Measurements from ENCODE around the gene RACK1.
A peak's percentile ranks its signal among the peaks of the same experiment; 100 is the strongest.

Gene RACK1

DNA sequence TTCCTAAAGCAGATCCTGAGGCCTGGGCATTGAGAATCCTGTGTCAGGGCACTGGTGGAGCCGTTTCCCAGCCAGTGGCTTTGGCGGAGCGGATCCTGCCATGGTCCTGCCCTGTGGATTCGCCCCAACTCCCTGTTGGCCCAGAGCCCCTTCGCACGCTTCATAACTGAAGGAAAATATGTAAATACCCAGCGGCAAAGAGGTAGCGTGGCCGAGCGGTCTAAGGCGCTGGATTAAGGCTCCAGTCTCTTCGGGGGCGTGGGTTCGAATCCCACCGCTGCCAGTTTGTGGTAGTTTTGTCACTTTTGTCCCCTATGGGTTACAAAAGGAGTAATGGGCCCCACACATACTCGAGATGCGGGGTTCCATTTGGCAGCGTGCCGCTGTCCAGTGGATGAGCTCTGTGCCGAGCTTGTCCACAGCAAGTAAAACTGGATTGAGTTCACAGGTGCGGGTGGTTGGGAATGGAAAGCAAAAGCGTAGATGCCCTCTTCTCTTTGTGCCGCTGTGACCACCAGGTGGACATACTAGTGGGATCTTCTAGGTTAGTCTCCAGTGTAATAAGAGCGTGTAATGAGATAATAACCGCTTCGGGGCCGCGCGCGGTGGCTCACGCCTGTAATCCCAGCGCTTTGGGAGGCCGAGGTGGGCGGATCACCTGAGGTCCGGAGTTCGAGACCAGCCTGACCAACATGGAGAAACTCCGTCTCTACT lies 56.0 kb downstream of the RACK1 start:
- peak; percentile 46 for DNase-seq
- H3K4me1 ChIP-seq (ENCODE audit: low read length), result 0 out of 2 replicates have a peak, but pooled peaks cover under 1% of the 10 kb centered on the region
- H3K27ac ChIP-seq (ENCODE audit: low read length), result peak overlapping the region; percentile 75; the same call in 1 of the 2 replicates
- no peaks in the 10 kb centered on the region for H4K20me1 ChIP-seq (ENCODE audit: insufficient read depth, low read length)
- H3F3A ChIP-seq (ENCODE audit: insufficient read depth, low read length), result peaks cover 49% of the 10 kb centered on the region; the same call in 1 of the 2 replicates
- TF ChIP-seq, protein P1, sequence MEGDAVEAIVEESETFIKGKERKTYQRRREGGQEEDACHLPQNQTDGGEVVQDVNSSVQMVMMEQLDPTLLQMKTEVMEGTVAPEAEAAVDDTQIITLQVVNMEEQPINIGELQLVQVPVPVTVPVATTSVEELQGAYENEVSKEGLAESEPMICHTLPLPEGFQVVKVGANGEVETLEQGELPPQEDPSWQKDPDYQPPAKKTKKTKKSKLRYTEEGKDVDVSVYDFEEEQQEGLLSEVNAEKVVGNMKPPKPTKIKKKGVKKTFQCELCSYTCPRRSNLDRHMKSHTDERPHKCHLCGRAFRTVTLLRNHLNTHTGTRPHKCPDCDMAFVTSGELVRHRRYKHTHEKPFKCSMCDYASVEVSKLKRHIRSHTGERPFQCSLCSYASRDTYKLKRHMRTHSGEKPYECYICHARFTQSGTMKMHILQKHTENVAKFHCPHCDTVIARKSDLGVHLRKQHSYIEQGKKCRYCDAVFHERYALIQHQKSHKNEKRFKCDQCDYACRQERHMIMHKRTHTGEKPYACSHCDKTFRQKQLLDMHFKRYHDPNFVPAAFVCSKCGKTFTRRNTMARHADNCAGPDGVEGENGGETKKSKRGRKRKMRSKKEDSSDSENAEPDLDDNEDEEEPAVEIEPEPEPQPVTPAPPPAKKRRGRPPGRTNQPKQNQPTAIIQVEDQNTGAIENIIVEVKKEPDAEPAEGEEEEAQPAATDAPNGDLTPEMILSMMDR (IDR thresholded peaks at IDR 0.05; ENCODE audit: low read length), result no peak
- TF ChIP-seq EZH2 (optimal IDR thresholded peaks at IDR 0.05; ENCODE audit: low read depth, low read length) (no peak), EZH2phosphoT487 (IDR thresholded peaks at IDR 0.05; ENCODE audit: low read length) (no peak)
- H3K36me3 ChIP-seq (replicated peaks; ENCODE audit: insufficient read depth, low read length), result no peaks in the 10 kb centered on the region
- H3K9me3 ChIP-seq (replicated peaks; ENCODE audit: insufficient read depth, low read length), result no peaks in the 10 kb centered on the region
- H3K4me2 ChIP-seq (ENCODE audit: low read depth, low read length), result peak overlapping the region; percentile 35; the same call in 1 of the 2 replicates
- H3K9ac ChIP-seq (ENCODE audit: low read length), result no peak overlapping the region; the same call in 1 of the 2 replicates
- no peaks in the 10 kb centered on the region for H3K27me3 ChIP-seq (replicated peaks; ENCODE audit: insufficient read depth, low read length)
- H3K9me2 ChIP-seq (replicated peaks; ENCODE audit: insufficient read depth, low read length), result no peaks in the 10 kb centered on the region
- H2AFZ ChIP-seq (ENCODE audit: low read length), result 0 out of 2 replicates have a peak overlapping the region, but pooled peaks have one; percentile 4
- no peaks in the 10 kb centered on the region for H3K79me2 ChIP-seq (ENCODE audit: low read length)
- peak overlapping the region; percentile 39 for H3K4me3 ChIP-seq (ENCODE audit: low read length)

DNA sequence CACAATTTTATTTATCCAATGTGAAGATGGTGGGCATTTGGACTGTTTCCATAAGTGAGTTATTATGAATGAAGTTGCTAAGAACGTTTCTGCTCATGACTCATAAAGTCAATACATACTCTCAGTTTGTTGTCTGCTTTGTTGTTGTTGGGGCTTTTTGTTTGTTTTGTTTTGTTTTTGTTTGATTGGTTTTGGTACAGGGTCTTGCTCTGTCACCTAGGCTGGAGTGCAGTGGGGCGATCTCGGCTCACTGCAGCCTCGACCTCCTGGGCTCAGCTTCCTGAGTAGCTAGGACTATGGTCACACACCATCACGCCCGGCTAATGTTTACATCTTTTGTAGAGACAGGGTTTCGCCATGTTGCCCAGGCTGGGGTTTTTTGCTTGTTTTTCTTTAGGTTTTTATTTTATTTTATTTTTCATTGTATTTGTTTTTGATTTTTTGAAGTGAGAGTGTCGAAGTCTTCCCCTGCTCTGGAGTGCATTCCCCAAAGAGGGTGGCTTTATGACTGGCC lies 56.7 kb downstream of the RACK1 start:
- H3K36me3 ChIP-seq (replicated peaks; ENCODE audit: insufficient read depth, low read length), result no peaks in the 10 kb centered on the region
- no peak for DNase-seq
- H3K27me3 ChIP-seq (replicated peaks; ENCODE audit: insufficient read depth, low read length), result no peaks in the 10 kb centered on the region
- no peak overlapping the region for H3K9ac ChIP-seq (ENCODE audit: low read length)
- H3K4me3 ChIP-seq (ENCODE audit: low read length), result no peak overlapping the region
- no peak overlapping the region for H3K4me2 ChIP-seq (ENCODE audit: low read depth, low read length)
- H4K20me1 ChIP-seq (ENCODE audit: insufficient read depth, low read length), result no peaks in the 10 kb centered on the region
- no peak for TF ChIP-seq EZH2 (optimal IDR thresholded peaks at IDR 0.05; ENCODE audit: low read depth, low read length)
- TF ChIP-seq, protein P1 (IDR thresholded peaks at IDR 0.05; ENCODE audit: low read length), result no peak
- no peak for TF ChIP-seq EZH2phosphoT487 (IDR thresholded peaks at IDR 0.05; ENCODE audit: low read length)
- no peaks in the 10 kb centered on the region for H3K79me2 ChIP-seq (ENCODE audit: low read length)
- no peaks in the 10 kb centered on the region for H3K9me2 ChIP-seq (replicated peaks; ENCODE audit: insufficient read depth, low read length)
- H3F3A ChIP-seq (ENCODE audit: insufficient read depth, low read length), result peaks cover 55% of the 10 kb centered on the region
- 0 out of 2 replicates have a peak, but pooled peaks cover 4% of the 10 kb centered on the region for H3K4me1 ChIP-seq (ENCODE audit: low read length)
- H2AFZ ChIP-seq (ENCODE audit: low read length), result no peak overlapping the region
- no peak overlapping the region for H3K27ac ChIP-seq (ENCODE audit: low read length)
- H3K9me3 ChIP-seq (replicated peaks; ENCODE audit: insufficient read depth, low read length), result no peaks in the 10 kb centered on the region

All from MM.1S (cell line).